HUDEP-2 (cell line): ENCODE data around the gene DMBT1.

Experiments
- DNase-seq, 76 experiments: peaks; one replicate each; lab custom pipeline; 2025; ENCODE audit not compliant: unreplicated experiment in 76 of 76; lab: John Stamatoyannopoulos, UW

The DMBT1 gene

GRCh38 chr10:122560279-122560804 is at the start of gene DMBT1:
DMBT1 (plus strand) TSS chr10:122560754; CDS start chr10:122560771, 17 bp downstream.
- no peak for DNase-seq

GRCh38 chr10:122513053-122513452 is 47.5 kb upstream of the DMBT1 start:
- no peak for DNase-seq

GRCh38 chr10:122514045-122514840 is 46.3 kb upstream of the DMBT1 start:
- no peak for DNase-seq

GRCh38 chr10:122515022-122515424 is 45.5 kb upstream of the DMBT1 start:
- no peak for DNase-seq

GRCh38 chr10:122515588-122516231 is 44.8 kb upstream of the DMBT1 start:
- DNase-seq, result no peak

- DNase-seq, result no peak
Measured at GRCh38 chr10:122516734-122517133, 43.8 kb upstream of the DMBT1 start.

- DNase-seq, result no peak
Measured at GRCh38 chr10:122519144-122519543, 41.4 kb upstream of the DMBT1 start.

GRCh38 chr10:122519873-122520272 is 40.7 kb upstream of the DMBT1 start:
- no peak for DNase-seq

- no peak for DNase-seq
Measured at GRCh38 chr10:122521011-122521410, 39.5 kb upstream of the DMBT1 start.

- no peak for DNase-seq
Measured at GRCh38 chr10:122524811-122525210, 35.7 kb upstream of the DMBT1 start.

GRCh38 chr10:122525788-122526187 is 34.8 kb upstream of the DMBT1 start:
- DNase-seq, result peak in 5 of 76 experiments; percentile 2 to 19 (median 6)

- DNase-seq, result no peak
Measured at GRCh38 chr10:122526892-122527291, 33.7 kb upstream of the DMBT1 start.

GRCh38 chr10:122530177-122530576 is 30.4 kb upstream of the DMBT1 start:
- DNase-seq, result no peak

- DNase-seq, result no peak
Measured at GRCh38 chr10:122531261-122531660, 29.3 kb upstream of the DMBT1 start.

GRCh38 chr10:122531939-122532338 is 28.6 kb upstream of the DMBT1 start:
- DNase-seq, result no peak

GRCh38 chr10:122532601-122533296 is 27.8 kb upstream of the DMBT1 start:
- DNase-seq, result no peak

GRCh38 chr10:122537545-122537944 is 23.0 kb upstream of the DMBT1 start:
- no peak for DNase-seq

GRCh38 chr10:122541541-122542002 is 19.0 kb upstream of the DMBT1 start:
- DNase-seq, result peak in 9 of 76 experiments; percentile 1 to 25 (median 15)

- DNase-seq, result no peak
Measured at GRCh38 chr10:122543676-122544445, 16.7 kb upstream of the DMBT1 start.

GRCh38 chr10:122544493-122544892 is 16.1 kb upstream of the DMBT1 start:
- no peak for DNase-seq
